ENCODE data around the gene EIF2AK3. TPM values are rescaled to one million over a fixed set of nuclear protein-coding genes. Genes with fewer than 3 reads are reported as not detected.

Gene EIF2AK3
- polyA plus RNA-seq, 2 of the 4 experiments (the other 2 are of a cell fraction): 11.0 to 17.5 TPM

DNA sequence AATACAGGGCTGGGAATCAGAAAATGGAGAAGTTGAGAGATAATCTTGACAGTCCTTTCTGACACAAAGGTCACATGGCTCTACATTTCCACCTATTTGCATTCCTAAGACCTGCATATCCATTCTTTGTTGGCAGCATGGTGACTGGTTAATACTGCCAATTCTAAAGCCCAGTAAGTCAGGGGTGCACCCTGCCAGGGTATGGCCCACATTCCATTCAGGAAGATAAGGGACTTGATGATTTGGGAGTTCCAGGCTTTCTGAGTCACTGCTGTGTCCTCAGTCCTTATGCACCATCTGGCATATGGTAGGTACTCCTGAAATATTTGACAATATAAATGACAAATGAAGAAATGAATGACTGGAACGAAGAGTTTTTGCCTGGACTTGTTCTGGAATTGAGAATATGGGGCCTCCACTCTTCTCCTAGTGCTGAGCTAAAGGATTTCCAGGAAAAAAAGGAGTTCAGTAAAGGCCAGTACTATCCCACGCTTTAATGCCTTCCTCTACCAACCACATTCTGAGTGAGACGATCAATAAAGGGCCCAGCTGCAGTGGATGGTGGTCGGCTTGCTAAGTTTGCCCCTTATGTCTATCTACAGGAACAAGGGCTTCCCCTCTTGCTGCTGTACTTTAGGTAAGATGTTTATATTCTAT is 31.7 kb upstream of the EIF2AK3 start:
- ATAC-seq: peak; percentile 42 to 46; a peak in 4 of 6 replicates
- 67% methylated on average over 4 of the region's 4 CpGs for WGBS (ENCODE audit: missing lambda C conversion rate)
- H3K4me2 ChIP-seq: peak overlapping the region; percentile 10; the same call in 1 of the 3 replicates
- H3K4me1 ChIP-seq: peaks cover 23% of the 10 kb centered on the region
- ChIA-PET CTCF (interaction anchor here (0.5 to 6.1 kb wide), 6 partner anchors 11 to 599 kb away, joined by 3 to 90 read pairs (median 6); no protein-coding TSS in a partner anchor), POLR2A (interaction anchor here (0.9 to 1.2 kb wide), 2 partner anchors 31 kb away, joined by 4 read pairs; no protein-coding TSS in a partner anchor)
- H3K9me3 ChIP-seq: no peaks in the 10 kb centered on the region
- TF ChIP-seq E2F6 (IDR thresholded peaks at IDR 0.05; ENCODE audit: borderline replicate concordance, low read depth): no peak
- FAIRE-seq: no peak
- DNase-seq (ENCODE audit: low read depth in 1 of 2, low spot score in 1 of 2): no peak
- H3K27ac ChIP-seq: peak overlapping the region in 1 of 2 experiments; percentile 30; a peak in 3 of 6 replicates
- H3K4me3 ChIP-seq: no peak overlapping the region

GRCh38 chr2:88658326-88658725 is 31.1 kb upstream of the EIF2AK3 start:
- no peak for TF ChIP-seq ZNF302 (CRISPR knock-in tag; IDR thresholded peaks at IDR 0.05)
- no peak for TF ChIP-seq ZFP36 (IDR thresholded peaks at IDR 0.05; ENCODE audit: borderline replicate concordance, partially characterized antibody)
- TF ChIP-seq BHLHE40 (IDR thresholded peaks at IDR 0.05; ENCODE audit: low read depth, low read length): no peak
- TF ChIP-seq PHF8 (IDR thresholded peaks at IDR 0.05; ENCODE audit: borderline replicate concordance, low read depth): no peak
- TF ChIP-seq CBX8 (IDR thresholded peaks at IDR 0.05): no peak
- TF ChIP-seq ZC3H11A (IDR thresholded peaks at IDR 0.05): no peak
- TF ChIP-seq SMC3 (IDR thresholded peaks at IDR 0.05): no peak
- TF ChIP-seq, protein P1, sequence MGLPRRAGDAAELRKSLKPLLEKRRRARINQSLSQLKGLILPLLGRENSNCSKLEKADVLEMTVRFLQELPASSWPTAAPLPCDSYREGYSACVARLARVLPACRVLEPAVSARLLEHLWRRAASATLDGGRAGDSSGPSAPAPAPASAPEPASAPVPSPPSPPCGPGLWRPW (IDR thresholded peaks at IDR 0.05): no peak
- TF ChIP-seq HDAC2 (IDR thresholded peaks at IDR 0.05): no peak
- ATAC-seq (no peak), FAIRE-seq (no peak), DNase-seq (ENCODE audit: low read depth in 1 of 2, low spot score in 1 of 2) (no peak)
- WGBS (ENCODE audit: missing lambda C conversion rate): 27% methylated on average over 3 of the region's 3 CpGs
- CTCF ChIA-PET: interaction anchor here (1.3 to 6.1 kb wide), 5 partner anchors 11 to 85 kb away, joined by 3 to 90 read pairs (median 7); no protein-coding TSS in a partner anchor
- POLR2A ChIA-PET: interaction anchor here (1.2 kb wide), 1 partner anchor 30 kb away, joined by 4 read pairs; no protein-coding TSS in a partner anchor
- Histone ChIP-seq H3K4me3 (no peak overlapping the region), H3K4me1 (peaks cover 23% of the 10 kb centered on the region), H3K9me3 (no peaks in the 10 kb centered on the region), H3K27ac (no peak overlapping the region), H3K4me2 (peak overlapping the region; percentile 10; the same call in 1 of the 3 replicates)

GRCh38 chr2:88657131-88657530 is 29.9 kb upstream of the EIF2AK3 start:
- no peak for DNase-seq (ENCODE audit: low read depth in 1 of 2, low spot score in 1 of 2)
- ChIA-PET CTCF (interaction anchor here (0.9 to 6.1 kb wide), 4 partner anchors 13 to 66 kb away, joined by 3 to 90 read pairs (median 8); no protein-coding TSS in a partner anchor), POLR2A (interaction anchor here (0.6 kb wide), 2 partner anchors 29 to 38 kb away, joined by 3 read pairs; no protein-coding TSS in a partner anchor)
- Histone ChIP-seq H3K4me2 (0 out of 3 replicates have a peak overlapping the region, but pooled peaks have one; percentile 4), H3K4me1 (peaks cover 23% of the 10 kb centered on the region), H3K9me3 (no peaks in the 10 kb centered on the region), H3K27ac (0 out of 6 replicates have a peak overlapping the region, but pooled peaks of 1 of the 2 experiments have one; percentile 25), H3K4me3 (no peak overlapping the region)
- TF ChIP-seq HOXB5 (CRISPR knock-in tag; IDR thresholded peaks at IDR 0.05): no peak
- no peak for TF ChIP-seq ZFP36 (IDR thresholded peaks at IDR 0.05; ENCODE audit: borderline replicate concordance, partially characterized antibody)
- TF ChIP-seq, protein P2, sequence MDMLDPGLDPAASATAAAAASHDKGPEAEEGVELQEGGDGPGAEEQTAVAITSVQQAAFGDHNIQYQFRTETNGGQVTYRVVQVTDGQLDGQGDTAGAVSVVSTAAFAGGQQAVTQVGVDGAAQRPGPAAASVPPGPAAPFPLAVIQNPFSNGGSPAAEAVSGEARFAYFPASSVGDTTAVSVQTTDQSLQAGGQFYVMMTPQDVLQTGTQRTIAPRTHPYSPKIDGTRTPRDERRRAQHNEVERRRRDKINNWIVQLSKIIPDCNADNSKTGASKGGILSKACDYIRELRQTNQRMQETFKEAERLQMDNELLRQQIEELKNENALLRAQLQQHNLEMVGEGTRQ (IDR thresholded peaks at IDR 0.05): no peak
- no peak for TF ChIP-seq HOXA7 (CRISPR knock-in tag; IDR thresholded peaks at IDR 0.05)
- no peak for TF ChIP-seq TP53 (CRISPR knock-in tag; IDR thresholded peaks at IDR 0.05)
- TF ChIP-seq FOXS1 (CRISPR knock-in tag; IDR thresholded peaks at IDR 0.05): no peak
- no peak for TF ChIP-seq HOXB13 (CRISPR knock-in tag; IDR thresholded peaks at IDR 0.05; ENCODE audit: low read depth)
- TF ChIP-seq MAX (IDR thresholded peaks at IDR 0.05): no peak
- TF ChIP-seq CEBPB (IDR thresholded peaks at IDR 0.05): no peak
- no peak for TF ChIP-seq CBX2 (IDR thresholded peaks at IDR 0.05; ENCODE audit: borderline replicate concordance, low read depth)
- no peak for TF ChIP-seq JUNB (IDR thresholded peaks at IDR 0.05)
- TF ChIP-seq TFCP2L1 (CRISPR knock-in tag; IDR thresholded peaks at IDR 0.05): no peak
- no peak for TF ChIP-seq JUN (IDR thresholded peaks at IDR 0.05)
- no peak for TF ChIP-seq REST (IDR thresholded peaks at IDR 0.05)
- TF ChIP-seq KDM5A (IDR thresholded peaks at IDR 0.05): no peak
- TF ChIP-seq NFE2L2 (conservative IDR thresholded peaks at IDR 0.05; ENCODE audit: low read length): no peak
- TF ChIP-seq ATOH8 (CRISPR knock-in tag; IDR thresholded peaks at IDR 0.05; ENCODE audit: low read depth): no peak
- no peak for TF ChIP-seq PHF8 (IDR thresholded peaks at IDR 0.05; ENCODE audit: borderline replicate concordance, low read depth)
- no peak for TF ChIP-seq FOSB (CRISPR knock-in tag; IDR thresholded peaks at IDR 0.05)
- FAIRE-seq: no peak
- 86% methylated on average over 2 of the region's 2 CpGs for WGBS (ENCODE audit: missing lambda C conversion rate)
- peak; percentile 33 to 72; a peak in 4 of 6 replicates for ATAC-seq

Data from A549 (cell line).